Measurements from ENCODE around the gene F5.

Gene F5

GRCh38 chr1:169586395-169587255 is at the start of gene F5:
Gene F5, minus strand, starts transcription at chr1:169586481. Its CDS starts 95 bp downstream, at chr1:169586386.
- no peak for DNase-seq

DNA sequence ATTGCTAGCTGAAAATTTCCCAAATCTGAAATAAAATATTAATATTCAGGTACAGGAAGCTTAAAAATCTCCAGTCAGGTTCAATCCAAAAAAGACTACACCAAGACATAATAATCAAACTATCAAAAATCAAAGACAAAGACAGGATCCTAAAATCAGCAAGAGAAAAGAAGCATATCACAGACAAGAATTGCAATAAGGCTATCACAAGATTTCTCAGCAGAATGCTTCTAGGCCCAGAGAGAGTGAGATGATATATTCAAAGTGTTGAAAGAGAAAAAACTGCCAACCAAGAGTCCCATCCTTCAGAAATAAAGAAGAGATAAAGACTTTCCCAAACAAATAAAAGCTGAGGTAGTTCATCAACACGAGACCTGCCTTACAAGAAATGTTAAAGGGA is 48.6 kb upstream of the F5 start:
- DNase-seq, result no peak

GRCh38 chr1:169634145-169634544 is 47.9 kb upstream of the F5 start:
- no peak for DNase-seq

DNA sequence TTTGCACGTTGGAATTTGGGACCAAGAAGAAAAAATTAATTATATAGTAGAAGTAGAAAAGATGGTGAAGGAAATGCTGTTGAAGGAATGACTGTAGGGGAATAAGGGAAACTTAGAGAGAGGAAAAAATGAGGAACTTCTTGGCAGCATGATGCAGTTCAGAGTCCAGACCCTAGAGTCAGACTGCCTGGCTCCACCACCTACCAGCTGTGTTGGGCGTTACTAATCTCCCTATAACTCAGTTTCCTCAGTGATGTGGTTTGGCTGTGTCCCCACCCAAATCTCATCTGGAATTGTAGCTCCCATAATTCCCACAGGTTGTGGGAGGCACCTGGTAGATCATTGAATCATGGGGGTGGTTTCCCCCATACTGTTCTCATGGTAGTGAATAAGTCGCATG is 45.0 kb upstream of the F5 start:
- DNase-seq, result no peak

DNA sequence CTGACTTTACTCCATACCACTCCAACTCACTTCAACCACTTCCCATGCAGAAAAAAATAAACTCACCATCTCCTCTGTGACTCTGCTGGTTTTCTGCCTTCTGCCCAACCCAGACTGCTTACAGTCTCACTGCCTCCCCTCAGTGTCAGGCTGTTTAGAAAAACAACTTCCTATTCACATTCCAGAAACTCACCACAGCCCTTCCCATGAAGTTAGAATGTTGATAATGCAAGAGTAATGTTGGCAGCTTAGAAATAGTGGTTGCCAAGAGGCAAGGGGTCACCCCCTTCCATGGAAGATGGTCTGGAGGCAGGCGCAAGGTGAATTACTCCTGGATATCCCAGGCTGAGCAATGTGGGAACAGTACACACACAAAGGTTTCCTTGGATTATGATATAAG is 43.7 kb upstream of the F5 start, which contains the start of gene SELP:
SELP (minus strand) TSS at position 119 of the 400 bp plus-strand sequence; CDS start at position 69, 50 bp downstream.
- DNase-seq, result no peak

DNA sequence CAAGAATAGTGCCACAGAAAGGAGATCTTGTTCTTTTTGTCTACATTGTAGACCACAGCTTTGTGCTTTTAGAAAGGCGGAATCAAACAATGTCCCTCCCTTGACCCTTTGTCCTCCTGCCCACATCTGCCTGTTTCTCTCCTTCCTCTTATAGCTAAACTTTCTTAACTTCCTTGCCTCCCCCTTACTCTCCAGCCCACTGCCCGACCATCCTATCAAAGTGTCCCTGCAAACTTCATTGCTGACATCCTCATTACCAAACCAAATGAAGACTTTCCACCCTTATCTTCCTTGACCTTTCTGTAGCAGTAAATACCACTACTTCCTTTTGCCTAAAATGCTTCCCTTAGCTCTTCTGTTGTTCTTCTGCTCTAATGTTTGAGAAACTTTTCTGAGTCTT is 38.6 kb upstream of the F5 start:
- DNase-seq, result no peak

GRCh38 chr1:169624122-169624521 is 37.8 kb upstream of the F5 start:
- DNase-seq, result no peak

- no peak for DNase-seq
Measured at GRCh38 chr1:169623132-169623926, 37.0 kb upstream of the F5 start.

DNA sequence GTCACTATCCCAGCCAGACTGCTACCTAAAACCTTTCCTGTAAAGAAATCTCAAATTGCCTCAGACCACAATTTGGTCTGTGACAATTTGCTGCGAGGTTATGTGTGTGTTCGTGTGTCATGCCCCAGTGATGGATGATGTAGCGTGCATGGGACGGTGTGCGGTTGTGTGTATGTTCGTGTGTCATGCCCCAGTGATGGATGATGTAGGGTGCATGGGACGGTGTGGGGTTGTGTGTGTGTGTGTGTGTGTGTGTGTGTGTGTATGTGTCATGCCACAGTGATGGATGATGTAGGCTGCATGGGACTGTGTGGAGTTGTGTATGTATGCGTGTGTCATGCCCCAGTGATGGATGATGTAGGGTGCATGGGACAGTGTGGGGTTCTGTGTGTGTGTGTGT is 34.3 kb upstream of the F5 start:
- DNase-seq, result no peak

GRCh38 chr1:169618367-169618766 is 32.1 kb upstream of the F5 start:
- no peak for DNase-seq

DNA sequence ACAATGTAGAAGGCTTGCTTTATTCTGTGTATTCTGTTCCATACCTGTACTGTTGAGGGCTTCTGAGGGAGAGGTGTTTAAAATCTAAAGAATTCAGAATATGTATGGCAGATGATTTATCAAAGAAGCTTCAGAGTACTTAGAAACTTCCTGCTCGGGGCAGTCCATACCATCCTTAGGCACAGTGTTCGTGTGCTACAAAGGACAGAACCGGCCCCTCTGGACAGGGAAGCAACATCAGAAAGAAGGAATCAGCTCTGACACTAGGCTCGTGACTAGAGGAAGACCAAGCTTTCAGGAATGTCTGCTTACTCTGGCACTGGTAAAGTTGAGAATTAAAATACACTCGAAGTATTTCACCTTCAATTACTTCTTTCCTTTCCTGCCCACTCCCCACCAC is 29.5 kb upstream of the F5 start:
- no peak for DNase-seq

- DNase-seq, result no peak
Measured at GRCh38 chr1:169610858-169611257, 24.6 kb upstream of the F5 start.

DNA sequence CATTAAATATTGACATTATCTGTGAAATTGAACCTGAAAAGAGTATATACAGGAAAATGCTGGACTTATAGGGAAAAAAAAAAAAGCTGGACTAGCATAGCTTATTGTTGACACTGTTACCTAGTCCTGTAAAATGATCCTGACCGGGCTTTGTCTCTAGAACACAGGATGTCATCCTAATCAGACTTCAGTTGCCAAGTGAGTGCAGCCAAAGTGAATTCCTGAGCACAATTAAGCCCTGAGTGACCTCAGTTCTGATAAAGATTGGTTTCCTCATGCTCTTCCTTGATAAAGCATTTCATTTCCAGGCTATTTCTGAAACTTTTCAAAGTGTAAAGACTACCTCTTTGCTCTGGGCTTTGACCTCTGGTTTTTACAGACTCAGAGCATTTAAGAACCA is 23.8 kb upstream of the F5 start:
- DNase-seq, result no peak

- no peak for DNase-seq
Measured at GRCh38 chr1:169608226-169608625, 21.9 kb upstream of the F5 start.

- no peak for DNase-seq
Measured at GRCh38 chr1:169604781-169605560, 18.7 kb upstream of the F5 start.

GRCh38 chr1:169601096-169601881 is 15.0 kb upstream of the F5 start:
- DNase-seq, result no peak

DNA sequence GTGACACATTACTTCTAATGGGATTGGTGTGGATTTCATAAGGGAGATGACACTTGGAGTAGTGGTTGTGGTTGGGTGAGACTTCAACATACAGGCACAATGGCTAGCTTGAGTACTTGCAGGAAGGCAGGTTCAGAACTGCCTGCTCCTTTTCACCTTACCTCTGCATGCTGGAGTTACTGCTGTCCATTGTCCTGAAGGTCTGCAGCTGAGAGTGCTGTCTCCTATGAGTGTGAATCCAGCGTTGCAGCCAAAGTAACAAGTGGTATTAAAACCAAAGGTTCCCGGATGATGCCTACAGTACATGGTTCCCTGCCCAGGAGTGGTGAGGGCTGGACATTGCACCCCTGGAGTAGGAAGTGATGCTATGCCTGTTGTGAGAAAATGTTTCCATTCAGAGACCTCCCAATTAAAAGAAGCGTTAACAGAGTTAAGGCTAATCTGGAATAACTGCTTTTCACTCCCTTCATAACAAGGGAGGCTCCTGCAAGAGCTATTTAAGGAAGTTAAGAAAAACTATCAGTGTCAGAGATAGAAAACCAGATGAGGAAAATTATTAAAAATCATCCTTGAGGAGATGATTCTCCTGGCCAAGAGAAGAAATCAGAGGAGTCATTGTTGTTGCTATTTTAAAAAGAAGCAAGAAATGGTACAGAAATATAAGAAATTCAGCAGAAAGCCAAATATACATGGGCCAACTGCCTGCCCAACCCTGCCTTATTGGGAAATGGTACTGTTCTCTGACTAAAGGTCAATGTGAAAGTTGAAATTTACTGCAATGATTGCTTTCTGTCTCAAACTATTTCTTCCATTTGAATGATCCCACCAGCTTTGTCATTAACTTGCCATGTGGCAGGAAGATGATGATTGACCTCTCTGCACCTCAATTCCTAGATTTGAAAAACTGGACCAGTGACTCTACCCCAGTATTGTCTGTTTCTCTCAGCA is 9.8 kb upstream of the F5 start:
- DNase-seq, result no peak

- DNase-seq, result no peak
Measured at GRCh38 chr1:169594391-169594790, 8.1 kb upstream of the F5 start.

GRCh38 chr1:169590932-169591331 is 4.7 kb upstream of the F5 start:
- no peak for DNase-seq

DNA sequence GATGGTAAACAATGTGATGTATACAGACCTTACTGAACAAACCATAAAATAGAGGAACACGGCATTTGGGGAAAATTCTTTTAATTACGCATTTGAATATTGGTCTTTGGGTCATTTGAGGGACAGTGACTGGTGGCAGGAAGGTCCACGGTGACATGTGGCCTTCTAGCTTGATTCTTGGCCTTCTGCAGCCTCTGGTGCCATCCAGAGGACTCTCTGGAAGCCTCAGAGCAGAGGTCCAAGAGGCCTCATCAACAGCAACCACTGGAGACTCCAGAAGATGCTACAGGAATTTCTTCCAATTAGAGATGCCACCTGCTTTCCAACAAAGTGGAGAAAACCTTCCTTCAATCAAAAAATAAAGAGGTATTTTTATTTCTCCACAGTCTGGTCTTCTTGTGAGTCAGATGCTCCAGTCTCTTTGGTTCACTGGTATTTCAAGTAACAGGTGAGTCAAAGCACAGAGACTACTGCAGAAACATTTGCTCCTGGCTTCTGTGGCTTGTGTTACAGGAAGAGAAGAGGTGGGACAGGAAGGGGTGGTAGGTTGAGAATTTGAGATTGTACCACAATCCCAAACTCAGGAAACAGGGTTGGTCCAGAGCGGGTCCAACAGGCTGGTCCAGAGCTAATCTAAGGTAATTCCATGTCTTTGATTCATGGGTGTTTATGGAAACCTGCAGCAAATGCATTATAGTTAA is 2.7 kb upstream of the F5 start:
- no peak for DNase-seq

DNA sequence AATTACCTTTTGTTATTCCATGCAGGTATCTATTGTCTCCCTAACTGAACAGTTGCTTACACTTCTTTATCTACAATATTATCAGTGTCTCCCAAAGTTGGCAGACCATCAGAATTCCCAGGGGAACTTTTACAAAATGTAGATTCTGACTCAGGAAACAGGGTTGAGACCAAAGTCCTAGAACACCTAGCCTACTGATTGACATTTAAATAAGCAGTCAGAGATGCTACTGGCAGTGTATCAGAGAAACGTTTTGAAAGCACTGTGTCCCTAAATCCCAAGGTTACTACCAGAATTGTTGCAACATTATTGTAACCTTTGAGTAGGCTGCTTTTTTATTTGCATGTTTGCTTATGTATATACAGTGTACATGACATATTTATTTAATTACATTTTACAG is 1.8 kb upstream of the F5 start:
- DNase-seq, result no peak

Data from cortex of kidney (tissue), 1 donor.